HepG2 (cell line): ENCODE data around the gene BABAM2. TPM values are rescaled to one million over a fixed set of nuclear protein-coding genes. Genes with fewer than 3 reads are reported as not detected.

Experiments
- ETV5 ChIP-seq: IDR thresholded peaks from 2 replicates; pipeline ENCODE4 v1.6.1; 2018; ENCODE audit warnings: missing biosample characterization, missing genetic modification reagents, inconsistent platforms, borderline replicate concordance
- HNF1A ChIP-seq, 2 experiments: sonication (generic) in 1 of 2; formaldehyde crosslinking in 1 of 2; IDR thresholded peaks; 2 replicates each; pipeline versions ENCODE4 v1.4.0 to v1.6.1; 2016 to 2020; ENCODE audit warnings: borderline replicate concordance in 1 of 2, low read depth in 1 of 2, mild to moderate bottlenecking in 1 of 2, missing genetic modification reagents in 1 of 2
- IRF2 ChIP-seq: IDR thresholded peaks from 2 replicates; pipeline ENCODE4 v1.6.1; 2018; ENCODE audit warnings: missing genetic modification reagents, missing compliant biosample characterization
- MEF2D ChIP-seq: sonication (generic); formaldehyde crosslinking; IDR thresholded peaks from 2 replicates; pipeline ENCODE4 v1.5.1; 2020; ENCODE audit warnings: mild to moderate bottlenecking, missing genetic modification reagents
- TEAD3 ChIP-seq: optimal IDR thresholded peaks from 2 replicates; pipeline ENCODE3; 2016; ENCODE audit warnings: borderline replicate concordance
- ZNF446 ChIP-seq: sonication (generic); formaldehyde crosslinking; IDR thresholded peaks from 2 replicates; pipeline ENCODE4 v1.5.0; 2020; ENCODE audit warnings: mild to moderate bottlenecking, missing genetic modification reagents
- ZNF503 ChIP-seq: sonication (generic); formaldehyde crosslinking; IDR thresholded peaks from 2 replicates; pipeline ENCODE4 v1.4.0; 2020; ENCODE audit warnings: missing genetic modification reagents
- ZNF547 ChIP-seq: sonication (generic); formaldehyde crosslinking; IDR thresholded peaks from 2 replicates; pipeline ENCODE4 v1.5.1; 2020; ENCODE audit warnings: mild to moderate bottlenecking, missing genetic modification reagents
- ZNF589 ChIP-seq: sonication (generic); formaldehyde crosslinking; conservative IDR thresholded peaks from 2 replicates; pipeline ENCODE4 v1.8.0; 2022; ENCODE audit warnings: mild to moderate bottlenecking, moderate library complexity, missing genetic modification reagents
- ZNF800 ChIP-seq: sonication (generic); formaldehyde crosslinking; IDR thresholded peaks from 2 replicates; pipeline ENCODE4 v1.4.0; 2020; ENCODE audit warnings: missing genetic modification reagents
- ZNF83 ChIP-seq: sonication (generic); formaldehyde crosslinking; IDR thresholded peaks from 2 replicates; pipeline ENCODE4 v1.4.0; 2020; ENCODE audit warnings: missing genetic modification reagents, mild to moderate bottlenecking, borderline replicate concordance
- ZNF839 ChIP-seq: sonication (generic); formaldehyde crosslinking; IDR thresholded peaks from 2 replicates; pipeline ENCODE4 v1.4.0; 2020; ENCODE audit warnings: missing genetic modification reagents, mild to moderate bottlenecking, borderline replicate concordance
- polyA plus RNA-seq, 8 experiments: library from polyadenylated mRNA; depleted of rRNA in 3 of 8; stranded (reverse) in 7 of 8; unstranded in 1 of 8; fragments of >200 nt; fragmentation: Illumina TruSeq in 4 of 8; extraction: Trizol in 4 of 8; gene quantifications; 2 replicates each; pipeline versions ENCODE4 v1.2.1 to v1.2.3, GENCODE V29; 2011 to 2016; ENCODE audit warnings: low read depth in 4 of 8, missing spikeins in 1 of 8, mixed read lengths in 1 of 8; ENCODE audit not compliant: insufficient read depth in 1 of 8
- total RNA-seq, 5 experiments: library from RNA; depleted of rRNA; stranded (reverse); fragments of >200 nt; fragmentation: Illumina TruSeq; extraction: Trizol; gene quantifications; 2 replicates each; pipeline ENCODE4 v1.2.3, GENCODE V29; 2016; ENCODE audit warnings: low read depth in 1 of 5
- TF ChIP-seq, protein P1 (sequence below): IDR thresholded peaks from 2 replicates; pipeline ENCODE4 v1.6.1; 2012; ENCODE audit warnings: low read depth, low read length, improper control_type of control experiment
- TF ChIP-seq, protein P2 (sequence below): sonication (generic); formaldehyde crosslinking; IDR thresholded peaks from 2 replicates; pipeline ENCODE4 v1.4.0; 2020; ENCODE audit warnings: missing genetic modification reagents, borderline replicate concordance

The BABAM2 gene
- total and polyA plus RNA-seq, 2 of the 13 experiments (the other 11 are each of a cell fraction or from before 2014, with no cell fraction given): 24.9 to 28.0 TPM

GRCh38 chr2:27875089-27875881 lies 15.2 kb upstream of the BABAM2 start (continued):
- TF ChIP-seq IRF2 (CRISPR knock-in tag): peak; percentile 56; the same call in 1 of the 2 replicates
- TF ChIP-seq ZNF83 (CRISPR knock-in tag): no peak
- 0 out of 2 replicates have a peak, but pooled peaks have one; percentile 28 for TF ChIP-seq HNF1A (IDR thresholded peaks at IDR 0.05; ENCODE audit: low read depth)
- TF ChIP-seq HNF1A (CRISPR knock-in tag; IDR thresholded peaks at IDR 0.05; ENCODE audit: borderline replicate concordance): no peak
- TF ChIP-seq ZNF547: no peak
- peak; percentile 94 for TF ChIP-seq MEF2D
- TF ChIP-seq, protein P1, sequence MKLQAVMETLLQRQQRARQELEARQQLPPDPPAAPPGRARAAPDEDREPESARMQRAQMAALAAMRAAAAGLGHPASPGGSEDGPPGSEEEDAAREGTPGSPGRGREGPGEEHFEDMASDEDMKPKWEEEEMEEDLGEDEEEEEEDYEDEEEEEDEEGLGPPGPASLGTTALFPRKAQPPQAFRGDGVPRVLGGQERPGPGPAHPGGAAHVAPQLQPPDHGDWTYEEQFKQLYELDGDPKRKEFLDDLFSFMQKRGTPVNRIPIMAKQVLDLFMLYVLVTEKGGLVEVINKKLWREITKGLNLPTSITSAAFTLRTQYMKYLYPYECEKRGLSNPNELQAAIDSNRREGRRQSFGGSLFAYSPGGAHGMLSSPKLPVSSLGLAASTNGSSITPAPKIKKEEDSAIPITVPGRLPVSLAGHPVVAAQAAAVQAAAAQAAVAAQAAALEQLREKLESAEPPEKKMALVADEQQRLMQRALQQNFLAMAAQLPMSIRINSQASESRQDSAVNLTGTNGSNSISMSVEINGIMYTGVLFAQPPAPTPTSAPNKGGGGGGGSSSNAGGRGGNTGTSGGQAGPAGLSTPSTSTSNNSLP: peak; percentile 85
- TF ChIP-seq ETV5: peak; percentile 73; the same call in 1 of the 2 replicates
- TF ChIP-seq ZNF446 (CRISPR knock-in tag): no peak
- TF ChIP-seq ZNF503: peak; percentile 70; the same call in 1 of the 2 replicates
- TF ChIP-seq TEAD3: peak; percentile 98
- no peak for TF ChIP-seq ZNF839 (CRISPR knock-in tag)
- no peak for TF ChIP-seq ZNF589 (CRISPR knock-in tag)
- 0 out of 2 replicates have a peak, but pooled peaks have one; percentile 0 for TF ChIP-seq ZNF800
- TF ChIP-seq, protein P2, sequence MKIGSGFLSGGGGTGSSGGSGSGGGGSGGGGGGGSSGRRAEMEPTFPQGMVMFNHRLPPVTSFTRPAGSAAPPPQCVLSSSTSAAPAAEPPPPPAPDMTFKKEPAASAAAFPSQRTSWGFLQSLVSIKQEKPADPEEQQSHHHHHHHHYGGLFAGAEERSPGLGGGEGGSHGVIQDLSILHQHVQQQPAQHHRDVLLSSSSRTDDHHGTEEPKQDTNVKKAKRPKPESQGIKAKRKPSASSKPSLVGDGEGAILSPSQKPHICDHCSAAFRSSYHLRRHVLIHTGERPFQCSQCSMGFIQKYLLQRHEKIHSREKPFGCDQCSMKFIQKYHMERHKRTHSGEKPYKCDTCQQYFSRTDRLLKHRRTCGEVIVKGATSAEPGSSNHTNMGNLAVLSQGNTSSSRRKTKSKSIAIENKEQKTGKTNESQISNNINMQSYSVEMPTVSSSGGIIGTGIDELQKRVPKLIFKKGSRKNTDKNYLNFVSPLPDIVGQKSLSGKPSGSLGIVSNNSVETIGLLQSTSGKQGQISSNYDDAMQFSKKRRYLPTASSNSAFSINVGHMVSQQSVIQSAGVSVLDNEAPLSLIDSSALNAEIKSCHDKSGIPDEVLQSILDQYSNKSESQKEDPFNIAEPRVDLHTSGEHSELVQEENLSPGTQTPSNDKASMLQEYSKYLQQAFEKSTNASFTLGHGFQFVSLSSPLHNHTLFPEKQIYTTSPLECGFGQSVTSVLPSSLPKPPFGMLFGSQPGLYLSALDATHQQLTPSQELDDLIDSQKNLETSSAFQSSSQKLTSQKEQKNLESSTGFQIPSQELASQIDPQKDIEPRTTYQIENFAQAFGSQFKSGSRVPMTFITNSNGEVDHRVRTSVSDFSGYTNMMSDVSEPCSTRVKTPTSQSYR (CRISPR knock-in tag): 0 out of 2 replicates have a peak, but pooled peaks have one; percentile 8
